Mononuclear cell (primary cell): ENCODE results near the gene RNF38. TPM values are rescaled to one million over a fixed set of nuclear protein-coding genes. Genes with fewer than 3 reads are reported as not detected.
"Not testable (repeated sequence)": the region's sequence is repeated elsewhere in the genome, so short reads cannot be mapped to it uniquely, and the experiment has no call there.

ENCODE experiments used
- H3K27me3 ChIP-seq: 2 replicates; pipeline ENCODE4 v1.6.0; 2011; ENCODE audit warnings: low read length, control low read depth; ENCODE audit not compliant: insufficient read depth
- H3K4me1 ChIP-seq: 2 replicates; pipeline ENCODE4 v1.5.1; 2011; ENCODE audit warnings: mild to moderate bottlenecking, low read length, control low read depth; ENCODE audit not compliant: insufficient read depth
- H3K4me3 ChIP-seq: 2 replicates; pipeline ENCODE4 v1.5.1; 2011; ENCODE audit warnings: mild to moderate bottlenecking, low read length, moderate library complexity
- H3K9me3 ChIP-seq: 2 replicates; pipeline ENCODE4 v1.5.1; 2011; ENCODE audit warnings: low read depth, mild to moderate bottlenecking, control low read depth, low read length
- total RNA-seq: library from RNA; depleted of rRNA; stranded (reverse); fragments of >200 nt; gene quantifications from one replicate; pipeline ENCODE4 v1.2.3, GENCODE V29; 2012

RNF38 gene
- total RNA-seq, result 71.8 TPM

DNA sequence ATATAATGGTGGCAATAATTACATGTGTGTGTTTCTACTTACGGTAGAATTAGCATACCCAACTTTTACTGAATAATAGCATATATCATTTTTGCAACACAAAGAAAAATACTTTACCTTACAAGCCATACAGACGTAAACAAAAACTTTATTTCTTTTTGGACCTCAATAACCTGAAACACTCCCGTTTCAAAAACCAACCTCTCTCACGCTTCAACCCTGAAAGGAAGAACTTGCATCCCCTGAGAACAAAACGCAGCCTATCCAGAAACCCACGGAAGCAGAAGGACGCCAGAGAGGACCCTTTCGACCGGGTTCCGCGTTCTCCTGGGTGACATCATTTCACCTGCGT, at the start of gene RNF38:
Gene RNF38, minus strand, starts transcription at position 290 of the 352 bp plus-strand sequence. Its CDS starts 161 bp downstream, at position 129.
- H3K27me3 ChIP-seq, result no peaks in the 10 kb centered on the region
- H3K9me3 ChIP-seq, result no peaks in the 10 kb centered on the region
- H3K4me1 ChIP-seq, result peaks cover 29% of the 10 kb centered on the region
- H3K4me3 ChIP-seq, result peak within 1 kb of the TSS; percentile 82

DNA sequence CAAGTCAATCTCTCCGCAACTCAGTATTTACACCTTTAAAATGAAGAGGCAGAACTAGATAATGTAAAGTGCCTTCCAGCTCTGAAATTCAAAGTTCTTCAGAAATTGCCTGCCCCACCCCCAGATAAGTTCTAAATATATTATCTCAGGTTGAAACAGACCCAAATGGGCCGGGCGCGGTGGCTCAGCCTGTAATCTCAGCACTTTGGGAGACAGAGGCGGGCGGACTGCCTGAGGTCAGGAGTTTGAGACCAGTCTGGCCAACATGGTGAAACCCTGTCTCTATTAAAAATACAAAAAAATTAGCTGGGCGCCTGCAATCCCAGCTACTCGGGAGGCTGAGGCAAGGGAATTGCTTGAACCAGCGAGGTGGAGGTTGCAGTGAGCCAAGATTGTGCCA, 48.5 kb upstream of the RNF38 start:
- not testable (repeated sequence) for H3K4me1 ChIP-seq, H3K4me3 ChIP-seq, H3K9me3 ChIP-seq, H3K27me3 ChIP-seq

DNA sequence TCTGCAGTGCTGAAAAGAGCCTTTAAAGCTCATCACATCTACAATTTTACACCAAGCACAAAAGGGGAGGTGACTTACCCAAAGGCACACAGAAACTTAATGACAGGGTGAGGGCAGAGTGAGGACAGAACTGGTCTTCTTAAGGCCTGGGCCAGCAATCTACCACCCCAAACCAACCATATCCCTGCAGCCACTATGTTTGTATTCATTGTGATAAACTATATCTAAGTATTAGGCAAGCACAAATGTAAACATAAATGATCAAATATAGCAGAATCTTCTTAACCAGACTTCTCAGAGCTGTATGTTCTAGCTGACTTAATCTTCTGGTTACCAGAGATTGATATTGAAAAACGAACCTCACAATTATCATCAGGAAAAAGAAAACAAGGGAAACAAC, 47.9 kb upstream of the RNF38 start:
- Histone ChIP-seq H3K27me3 (no peaks in the 10 kb centered on the region), H3K9me3 (no peaks in the 10 kb centered on the region), H3K4me1 (no peaks in the 10 kb centered on the region), H3K4me3 (no peak overlapping the region)

- not testable (repeated sequence) for H3K27me3 ChIP-seq, H3K4me1 ChIP-seq, H3K9me3 ChIP-seq, H3K4me3 ChIP-seq
Measured at GRCh38 chr9:36446678-36447077, 46.6 kb upstream of the RNF38 start.

DNA sequence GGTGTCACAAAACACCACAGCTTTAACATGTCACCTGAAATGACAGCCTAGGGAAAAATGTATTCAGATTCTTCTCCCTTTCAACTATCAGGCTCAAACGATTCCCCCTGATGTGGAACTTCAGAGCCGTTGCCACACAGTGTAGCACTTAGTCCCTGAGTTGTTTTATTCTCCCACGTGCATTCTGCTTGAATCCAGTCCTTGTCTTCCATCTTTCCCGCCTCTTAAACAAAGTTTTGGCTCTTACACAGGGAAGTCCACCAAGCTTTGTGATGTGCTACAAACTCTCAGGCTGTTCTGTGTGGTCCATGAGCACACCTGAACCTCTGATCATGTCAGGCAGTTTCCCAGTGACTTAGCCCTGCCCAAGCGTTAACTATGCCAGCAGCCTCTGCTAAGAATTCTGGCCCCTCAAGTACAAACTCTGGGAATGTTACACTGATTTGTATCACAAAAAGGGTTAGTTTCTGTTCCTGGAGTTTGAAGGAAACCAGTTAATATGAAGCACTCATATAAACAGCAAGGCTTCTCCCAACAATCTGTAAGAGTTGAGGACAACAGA, 45.8 kb upstream of the RNF38 start:
- Histone ChIP-seq H3K27me3 (no peaks in the 10 kb centered on the region), H3K4me3 (no peak overlapping the region), H3K9me3 (no peaks in the 10 kb centered on the region), H3K4me1 (peaks cover 9% of the 10 kb centered on the region)

- no peak overlapping the region for H3K4me3 ChIP-seq
- no peaks in the 10 kb centered on the region for H3K27me3 ChIP-seq
- H3K4me1 ChIP-seq, result peaks cover 9% of the 10 kb centered on the region
- no peaks in the 10 kb centered on the region for H3K9me3 ChIP-seq
Measured at GRCh38 chr9:36444203-36444602, 44.1 kb upstream of the RNF38 start.

DNA sequence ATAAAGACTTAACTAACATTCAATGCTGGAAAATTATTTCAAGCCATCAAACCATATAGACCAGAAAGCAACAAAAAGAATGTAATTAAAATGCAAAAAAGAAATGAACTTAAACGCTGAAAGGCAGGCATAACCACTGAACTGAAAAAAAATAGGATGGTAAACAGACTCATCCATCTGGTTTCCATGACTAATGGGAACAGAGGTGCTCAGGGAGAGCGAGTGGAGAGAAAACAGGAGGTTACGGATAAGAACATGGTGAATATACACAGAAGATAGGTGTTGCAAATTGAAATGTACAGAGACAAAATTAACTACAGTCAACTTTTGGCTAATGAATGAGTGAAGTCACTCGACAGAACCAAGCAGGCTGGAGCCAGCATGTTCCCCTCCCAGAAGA, 43.5 kb upstream of the RNF38 start:
- no peak overlapping the region for H3K4me3 ChIP-seq
- H3K4me1 ChIP-seq, result peaks cover 9% of the 10 kb centered on the region
- no peaks in the 10 kb centered on the region for H3K27me3 ChIP-seq
- H3K9me3 ChIP-seq, result no peaks in the 10 kb centered on the region

- H3K4me1 ChIP-seq, result peaks cover 9% of the 10 kb centered on the region
- no peaks in the 10 kb centered on the region for H3K9me3 ChIP-seq
- H3K27me3 ChIP-seq, result no peaks in the 10 kb centered on the region
- H3K4me3 ChIP-seq, result no peak overlapping the region
Measured at GRCh38 chr9:36442710-36443109, 42.6 kb upstream of the RNF38 start.

DNA sequence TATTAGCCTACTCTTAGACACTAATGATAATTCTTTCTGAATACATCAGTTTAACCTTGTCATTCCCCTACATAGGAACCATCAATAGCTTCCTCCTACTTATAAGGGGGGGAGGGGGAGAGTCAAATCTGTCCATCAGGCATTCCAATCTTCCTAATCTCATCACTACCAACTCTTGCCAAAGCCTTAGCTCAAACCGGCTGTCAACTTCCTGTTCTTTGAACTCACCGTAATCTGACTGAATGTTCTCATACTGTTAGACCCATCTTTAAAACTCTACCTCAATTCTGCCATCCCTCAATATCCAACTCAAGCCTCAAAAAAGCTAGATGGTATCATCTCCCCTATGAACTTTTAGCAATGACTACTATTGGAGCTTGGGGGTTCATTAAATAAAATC, 41.9 kb upstream of the RNF38 start:
- Histone ChIP-seq H3K4me1 (peaks cover 9% of the 10 kb centered on the region), H3K27me3 (no peaks in the 10 kb centered on the region), H3K4me3 (no peak overlapping the region), H3K9me3 (no peaks in the 10 kb centered on the region)

DNA sequence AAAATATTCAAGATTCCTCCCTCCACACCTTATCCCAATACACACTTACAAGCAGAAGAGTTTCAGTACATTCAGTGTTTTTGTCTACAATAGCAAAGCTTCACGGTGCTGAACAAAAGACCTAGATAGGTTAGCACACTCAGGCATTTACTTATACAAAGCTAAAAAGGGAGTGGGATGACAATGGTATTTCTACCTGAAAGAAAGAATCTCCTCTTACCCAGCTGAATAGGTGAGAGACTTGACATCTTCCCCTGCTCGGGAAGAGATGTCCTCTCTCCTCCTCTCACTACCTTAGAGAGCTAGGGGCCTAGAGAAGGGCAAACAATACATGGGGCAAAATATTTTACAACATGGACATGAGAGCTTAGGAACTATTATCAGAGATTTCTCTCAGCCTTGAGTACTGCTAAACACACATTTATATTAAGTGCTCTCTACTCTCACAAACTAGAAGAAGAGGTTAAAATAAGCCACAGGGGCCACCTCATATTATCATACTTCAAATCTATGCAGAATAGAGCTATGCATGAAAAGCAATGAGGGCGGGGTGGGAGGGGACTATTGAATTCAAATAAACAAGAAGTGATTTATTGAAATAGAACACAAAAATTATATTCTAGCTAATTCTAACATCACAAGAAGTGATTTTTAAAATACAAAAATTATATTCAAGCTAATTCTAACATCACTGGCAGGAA, 38.6 kb upstream of the RNF38 start:
- Histone ChIP-seq H3K9me3 (no peaks in the 10 kb centered on the region), H3K27me3 (no peaks in the 10 kb centered on the region), H3K4me3 (no peak overlapping the region), H3K4me1 (peaks cover 9% of the 10 kb centered on the region)

DNA sequence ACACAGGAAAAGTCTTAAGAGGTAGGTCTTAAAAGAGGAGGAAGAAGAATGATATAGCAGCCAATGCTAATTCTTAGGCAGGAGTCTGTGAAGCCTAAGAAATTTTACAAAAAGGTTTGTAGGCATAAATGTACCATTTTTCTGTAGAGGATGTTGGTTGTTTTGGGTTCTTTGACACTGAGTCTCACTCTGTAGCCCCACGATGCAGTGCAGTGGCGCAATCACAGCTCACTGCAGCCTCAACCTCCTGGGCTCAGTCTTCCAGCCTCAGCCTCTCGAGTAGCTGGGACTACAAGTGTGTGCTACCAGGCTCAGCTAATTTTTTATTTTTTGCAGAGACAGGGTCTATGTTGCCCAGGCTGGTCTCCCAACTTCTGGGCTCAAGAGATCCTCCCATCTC, 37.7 kb upstream of the RNF38 start:
- Histone ChIP-seq H3K4me3 (no peak overlapping the region), H3K27me3 (no peaks in the 10 kb centered on the region), H3K9me3 (no peaks in the 10 kb centered on the region), H3K4me1 (peaks cover 7% of the 10 kb centered on the region)

DNA sequence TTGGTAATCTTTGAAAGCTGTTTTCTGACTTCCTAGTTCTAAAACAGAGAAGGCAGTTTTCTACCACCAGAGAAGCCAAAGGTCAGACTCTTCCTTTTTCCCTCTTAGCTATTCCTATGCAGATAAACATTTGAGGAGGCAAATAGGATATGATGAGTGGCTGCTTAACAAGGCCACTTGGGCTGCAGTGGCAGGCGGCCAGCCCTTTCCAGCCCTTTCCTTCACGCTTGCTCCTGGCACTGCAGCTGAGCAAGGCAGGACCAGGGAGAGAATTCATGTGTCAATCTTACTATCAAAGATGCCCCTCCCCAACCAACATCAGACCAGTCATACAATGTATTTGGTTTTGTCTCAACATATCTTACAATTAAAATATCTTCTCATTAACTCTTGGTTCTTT, 36.8 kb upstream of the RNF38 start:
- Histone ChIP-seq H3K4me1 (no peaks in the 10 kb centered on the region), H3K9me3 (no peaks in the 10 kb centered on the region), H3K4me3 (no peak overlapping the region), H3K27me3 (no peaks in the 10 kb centered on the region)

GRCh38 chr9:36433386-36433785, 33.3 kb upstream of the RNF38 start:
- H3K27me3 ChIP-seq, result no peaks in the 10 kb centered on the region
- no peaks in the 10 kb centered on the region for H3K9me3 ChIP-seq
- no peak overlapping the region for H3K4me3 ChIP-seq
- H3K4me1 ChIP-seq, result no peaks in the 10 kb centered on the region

DNA sequence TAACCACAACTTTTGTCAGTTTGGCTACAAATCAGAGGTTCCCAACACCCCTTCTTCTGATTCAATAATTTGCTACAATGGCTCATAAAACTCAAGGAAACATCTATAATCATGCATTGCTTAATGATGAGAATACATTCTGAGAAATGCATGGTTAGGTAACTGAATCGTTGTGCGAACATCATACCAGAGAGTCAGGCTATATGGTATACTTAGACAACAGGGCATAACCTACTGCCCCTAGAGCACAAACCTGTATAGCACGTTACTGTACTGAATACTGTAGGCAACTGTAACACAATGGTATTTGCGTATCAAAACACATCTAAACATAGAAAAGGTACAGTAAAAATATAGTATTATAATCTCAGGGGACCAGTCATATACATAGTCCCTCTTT, 31.0 kb upstream of the RNF38 start:
- Histone ChIP-seq H3K27me3 (no peaks in the 10 kb centered on the region), H3K4me1 (peaks cover 4% of the 10 kb centered on the region), H3K4me3 (no peak overlapping the region), H3K9me3 (no peaks in the 10 kb centered on the region)

DNA sequence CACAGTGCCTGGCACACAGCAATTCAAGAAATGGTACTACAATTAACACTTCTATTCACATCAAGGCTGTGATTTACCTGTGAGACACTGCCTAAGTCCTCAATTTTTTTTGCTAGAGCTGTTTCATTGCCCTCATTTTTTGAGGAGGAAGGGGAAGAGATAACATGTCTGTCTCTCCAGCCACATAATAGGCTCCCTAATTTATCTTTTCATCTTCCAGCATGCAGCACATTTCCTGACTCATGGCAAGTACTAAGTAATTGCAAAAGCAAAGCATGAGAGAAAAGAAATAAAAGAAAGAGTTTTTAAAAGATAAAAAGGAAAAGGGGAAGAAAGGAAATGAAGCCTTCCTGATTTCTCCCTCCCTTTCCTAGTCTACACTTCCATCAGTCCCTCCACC, 26.9 kb upstream of the RNF38 start:
- Histone ChIP-seq H3K9me3 (no peaks in the 10 kb centered on the region), H3K27me3 (no peaks in the 10 kb centered on the region), H3K4me1 (peaks cover 4% of the 10 kb centered on the region), H3K4me3 (no peak overlapping the region)

DNA sequence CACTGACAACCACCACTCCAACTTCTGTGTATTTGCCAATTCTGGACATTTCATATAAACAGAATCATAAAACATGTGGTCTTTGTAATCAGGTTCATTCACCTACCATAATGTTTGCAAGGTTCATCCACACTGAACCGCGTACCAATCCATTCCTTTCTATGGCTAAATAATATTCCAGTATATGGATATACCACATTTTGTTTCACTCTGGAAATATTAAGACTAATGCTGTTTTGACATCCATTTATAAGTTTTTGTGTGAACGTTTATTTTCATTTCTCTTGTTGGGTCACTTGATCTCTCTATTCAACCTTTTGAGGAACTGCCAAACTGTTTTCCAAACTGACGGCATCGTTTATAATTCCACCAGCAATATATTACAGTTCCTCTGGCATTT, 26.3 kb upstream of the RNF38 start:
- H3K4me3 ChIP-seq, result no peak overlapping the region
- H3K27me3 ChIP-seq, result no peaks in the 10 kb centered on the region
- H3K4me1 ChIP-seq, result peaks cover 4% of the 10 kb centered on the region
- no peaks in the 10 kb centered on the region for H3K9me3 ChIP-seq
